ENCODE data around the gene PPP2R5C.

The PPP2R5C gene

GRCh38 chr14:101897326-101897725 is 135.8 kb downstream of the PPP2R5C start:
- H3K27ac ChIP-seq = no peak overlapping the region
- TF ChIP-seq CTCF (conservative IDR thresholded peaks at IDR 0.05) = no peak

- TF ChIP-seq CTCF (conservative IDR thresholded peaks at IDR 0.05) = no peak
- no peak overlapping the region for H3K27ac ChIP-seq
Measured at GRCh38 chr14:101898416-101898815, 136.9 kb downstream of the PPP2R5C start.

- H3K27ac ChIP-seq = no peak overlapping the region
Measured at GRCh38 chr14:101899263-101899662, 137.8 kb downstream of the PPP2R5C start.

GRCh38 chr14:101900253-101900652 is 138.7 kb downstream of the PPP2R5C start:
- TF ChIP-seq CTCF (conservative IDR thresholded peaks at IDR 0.05) = no peak
- no peak overlapping the region for H3K27ac ChIP-seq

More at GRCh38 chr14:101899263-101899662, 137.8 kb downstream of the PPP2R5C start:
- no peak for TF ChIP-seq CTCF (conservative IDR thresholded peaks at IDR 0.05)

GRCh38 chr14:101903111-101903561 is 141.6 kb downstream of the PPP2R5C start:
- TF ChIP-seq CTCF (conservative IDR thresholded peaks at IDR 0.05) = no peak

GRCh38 chr14:101905614-101906013 is 144.1 kb downstream of the PPP2R5C start:
- TF ChIP-seq CTCF (conservative IDR thresholded peaks at IDR 0.05) = no peak
- H3K27ac ChIP-seq = no peak overlapping the region

More at GRCh38 chr14:101903111-101903561, 141.6 kb downstream of the PPP2R5C start:
- H3K27ac ChIP-seq = no peak overlapping the region

- no peak for TF ChIP-seq CTCF (conservative IDR thresholded peaks at IDR 0.05)
Measured at GRCh38 chr14:101906645-101907044, 145.1 kb downstream of the PPP2R5C start.

More at GRCh38 chr14:101906645-101907044, 145.1 kb downstream of the PPP2R5C start:
- no peak overlapping the region for H3K27ac ChIP-seq
